Right lobe of liver (tissue), 6 donors: ENCODE measurements around the gene CLMN. TPM values are rescaled to one million over a fixed set of nuclear protein-coding genes. Genes with fewer than 3 reads are reported as not detected.

ENCODE experiments used
- ATAC-seq, 4 donors: fragments of 200-7000 bp; cut with Tn5 transposase; one replicate each; pipeline ENCODE4 v1.9.1; 2020; ENCODE audit warnings: mild to moderate bottlenecking in 4 of 4, moderate library complexity in 4 of 4
- DNase-seq, 3 donors: peaks; one replicate each; pipeline ENCODE4 v3.0.0-alpha.2; 2020
- H3K27ac ChIP-seq, 3 donors: fragments of 200-600 bp; one replicate each; pipeline ENCODE4 v1.8.0; 2022
- H3K27me3 ChIP-seq, 2 donors: fragments of 200-600 bp; one replicate each; pipeline ENCODE4 v1.8.0; 2022
- H3K36me3 ChIP-seq, 4 donors: fragments of 200-600 bp; sonication (generic) in 1 of 4; one replicate each; pipeline versions ENCODE4 v1.5.1 to v1.8.0; 2017 to 2022; ENCODE audit warnings: control low read depth in 1 of 4
- H3K4me1 ChIP-seq, 4 donors: fragments of 200-600 bp; sonication (generic) in 1 of 4; one replicate each; pipeline versions ENCODE4 v1.5.1 to v1.8.0; 2017 to 2022; ENCODE audit warnings: control low read depth in 1 of 4
- H3K4me3 ChIP-seq, 3 donors: fragments of 200-600 bp; one replicate each; pipeline ENCODE4 v1.8.0; 2022
- H3K9me3 ChIP-seq, 4 donors: fragments of 200-600 bp; sonication (generic) in 1 of 4; one replicate each; pipeline versions ENCODE4 v1.5.1 to v1.8.0; 2017 to 2022; ENCODE audit warnings: control low read depth in 1 of 4
- POLR2A ChIP-seq: fragments of 450-650 bp; IDR thresholded peaks from one replicate; pipeline ENCODE4 v1.6.1; 2017; ENCODE audit warnings: antibody characterized with exemption, mild to moderate bottlenecking
- WGBS: methylation state at CpG from one replicate; pipeline ENCODE4 v1.1.6; 2018; ENCODE audit warnings: low coverage, low lambda C conversion rate; ENCODE audit not compliant: insufficient coverage; ENCODE audit errors: missing lambda C conversion rate; 5-methylcytosine and 5-hydroxymethylcytosine counted together
- intact Hi-C, 2 donors: fragments of 100-400 bp; cut with DNase I; formaldehyde crosslinking; loops; one replicate each; pipeline versions ENCODE4 v1.11.2 to v1.14.1; 2022
- total RNA-seq, 6 experiments: library from RNA; depleted of rRNA in 2 of 6; stranded (reverse); fragments of >200 nt in 2 of 6; fragmentation: NEBNext Ultra II Directional in 3 of 6; extraction: Animal tissue kit (Norgen Biotek cat#: 25700) in 3 of 6; gene quantifications; one replicate each; pipeline versions ENCODE4 v1.1.0 to v1.2.4, GENCODE V29; 2016 to 2023
- TF ChIP-seq, protein P1 (sequence below), 4 donors: fragments of 200-600 bp in 3 of 4; fragments of 450-650 bp in 1 of 4; IDR thresholded peaks; one replicate each; pipeline versions ENCODE4 v1.5.1 to v1.8.0; 2016 to 2022; ENCODE audit warnings: antibody characterized with exemption in 4 of 4, mild to moderate bottlenecking in 2 of 4
- donor health status: DM: no; HTN: yes; CAD: no.
- donor health status: DM: no; HTN: no; CAD: no.
- donor health status: DM: no; HTN: no; CAD: no.
- donor health status: DM: no; HTN: yes; CAD: no.
- donor health status: DM: no; HTN: yes; CAD: no.

The CLMN gene
- total RNA-seq, 6 experiments from 2014 or later: 18.4 to 91.8 (median 47.8) TPM

DNA sequence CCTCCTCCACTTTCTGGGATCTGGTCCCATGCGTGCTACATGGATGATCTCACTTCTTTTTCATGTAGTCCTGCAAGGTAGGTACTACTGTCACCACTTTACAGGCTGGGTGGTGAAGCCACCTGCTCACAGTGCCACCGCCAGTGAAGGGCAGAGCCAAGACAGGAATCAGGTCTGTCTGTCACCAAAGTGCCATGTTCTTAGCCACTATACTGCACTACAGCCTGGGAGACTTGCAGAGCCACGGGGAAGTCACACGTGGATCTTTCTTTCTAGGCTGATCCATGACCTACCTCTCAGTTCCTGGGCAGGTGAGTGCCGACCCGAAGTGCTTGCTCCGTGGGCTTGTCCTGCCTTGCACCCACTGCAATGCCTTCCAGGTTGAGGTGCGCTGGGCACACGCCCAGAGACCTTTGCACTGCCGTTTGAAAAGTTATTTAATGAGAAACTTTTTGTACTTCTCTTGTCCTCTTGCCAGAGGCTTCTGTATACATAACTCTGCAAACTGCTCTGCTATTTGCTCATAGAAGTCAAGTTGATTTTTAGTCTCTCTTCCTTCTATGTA lies 19.7 kb upstream of the CLMN start:
- TF ChIP-seq, protein P1, sequence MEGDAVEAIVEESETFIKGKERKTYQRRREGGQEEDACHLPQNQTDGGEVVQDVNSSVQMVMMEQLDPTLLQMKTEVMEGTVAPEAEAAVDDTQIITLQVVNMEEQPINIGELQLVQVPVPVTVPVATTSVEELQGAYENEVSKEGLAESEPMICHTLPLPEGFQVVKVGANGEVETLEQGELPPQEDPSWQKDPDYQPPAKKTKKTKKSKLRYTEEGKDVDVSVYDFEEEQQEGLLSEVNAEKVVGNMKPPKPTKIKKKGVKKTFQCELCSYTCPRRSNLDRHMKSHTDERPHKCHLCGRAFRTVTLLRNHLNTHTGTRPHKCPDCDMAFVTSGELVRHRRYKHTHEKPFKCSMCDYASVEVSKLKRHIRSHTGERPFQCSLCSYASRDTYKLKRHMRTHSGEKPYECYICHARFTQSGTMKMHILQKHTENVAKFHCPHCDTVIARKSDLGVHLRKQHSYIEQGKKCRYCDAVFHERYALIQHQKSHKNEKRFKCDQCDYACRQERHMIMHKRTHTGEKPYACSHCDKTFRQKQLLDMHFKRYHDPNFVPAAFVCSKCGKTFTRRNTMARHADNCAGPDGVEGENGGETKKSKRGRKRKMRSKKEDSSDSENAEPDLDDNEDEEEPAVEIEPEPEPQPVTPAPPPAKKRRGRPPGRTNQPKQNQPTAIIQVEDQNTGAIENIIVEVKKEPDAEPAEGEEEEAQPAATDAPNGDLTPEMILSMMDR (IDR thresholded peaks at IDR 0.05): no peak
- peak; percentile 34 for TF ChIP-seq POLR2A
- Histone ChIP-seq H3K36me3 (no peaks in the 10 kb centered on the region), H3K9me3 (no peaks in the 10 kb centered on the region), H3K4me3 (peak overlapping the region in 2 of 3 donors; percentile 29 to 31), H3K27me3 (no peaks in the 10 kb centered on the region), H3K27ac (peak overlapping the region in 2 of 3 donors; percentile 83 to 99), H3K4me1 (peaks cover 0 to 23% (median 0%) of the 10 kb centered on the region in 4 donors)
- ATAC-seq: peak; percentile 56 to 78 (median 76)
- intact Hi-C loops: no loop called here
- 21% methylated on average over 6 of the region's 10 CpGs for WGBS
- peak; percentile 72 to 92 (median 92) for DNase-seq

DNA sequence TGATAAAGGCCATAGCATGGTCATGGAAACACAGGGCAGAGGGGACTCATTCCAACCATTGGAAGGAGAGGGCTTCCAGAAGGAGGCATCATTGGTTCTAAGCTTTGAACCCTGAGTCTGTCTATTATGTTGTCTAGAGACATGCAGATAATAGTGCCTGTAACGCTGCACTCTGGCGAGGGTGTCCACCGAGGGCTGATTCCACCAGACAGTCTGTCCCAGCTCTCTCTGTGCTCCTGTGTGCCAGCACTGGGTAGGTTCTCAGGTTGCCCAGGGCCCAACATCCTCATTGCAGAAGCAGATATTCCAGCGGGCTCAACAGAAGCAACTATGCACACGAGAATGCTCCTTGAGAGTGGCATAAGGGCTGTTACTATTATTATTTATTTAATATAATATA lies 18.7 kb upstream of the CLMN start:
- no peak for DNase-seq
- WGBS: 90% methylated on average over 2 of the region's 5 CpGs
- Histone ChIP-seq H3K4me3 (no peak overlapping the region), H3K27ac (peak overlapping the region in 2 of 3 donors; percentile 83 to 99), H3K27me3 (no peaks in the 10 kb centered on the region), H3K36me3 (no peaks in the 10 kb centered on the region), H3K4me1 (peaks cover 0 to 23% (median 0%) of the 10 kb centered on the region in 4 donors), H3K9me3 (no peaks in the 10 kb centered on the region)
- intact Hi-C loops: no loop called here
- no peak for TF ChIP-seq POLR2A
- TF ChIP-seq, protein P1 (IDR thresholded peaks at IDR 0.05): no peak
- no peak for ATAC-seq

DNA sequence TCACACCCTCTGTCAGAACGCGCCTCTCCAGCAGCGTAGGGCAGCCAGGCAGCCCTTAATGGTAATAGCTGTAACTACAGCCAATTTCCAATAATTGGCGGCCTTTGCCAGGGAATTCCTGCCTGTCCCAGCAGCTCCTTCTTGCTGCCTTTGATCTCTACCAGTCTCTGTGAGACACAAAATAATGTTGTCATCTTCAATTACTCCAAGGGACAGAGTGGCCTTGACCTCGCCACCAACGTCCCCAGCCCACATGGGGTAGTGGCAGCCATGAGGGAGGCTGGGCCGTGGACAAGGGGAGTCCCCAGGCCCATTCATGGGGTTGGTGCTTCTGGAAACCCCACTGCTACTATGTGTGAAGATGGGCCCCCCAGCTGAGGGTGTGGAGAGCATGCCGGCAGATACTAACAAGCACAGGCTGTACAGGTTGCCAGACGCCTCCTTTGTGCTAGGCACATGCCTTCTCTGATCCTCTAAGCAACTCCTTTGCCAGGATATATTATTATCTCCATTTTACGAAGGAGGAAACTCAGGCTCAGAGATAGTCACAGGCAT lies 17.4 kb upstream of the CLMN start:
- ATAC-seq (no peak), DNase-seq (no peak)
- intact Hi-C loops: no loop called here
- H3K4me3 ChIP-seq: no peak overlapping the region
- no peak overlapping the region for H3K27ac ChIP-seq
- H3K27me3 ChIP-seq: no peaks in the 10 kb centered on the region
- TF ChIP-seq, protein P1 (IDR thresholded peaks at IDR 0.05): no peak
- no peak for TF ChIP-seq POLR2A
- no peaks in the 10 kb centered on the region for H3K9me3 ChIP-seq
- H3K36me3 ChIP-seq: no peaks in the 10 kb centered on the region
- peaks cover 0 to 32% (median 3%) of the 10 kb centered on the region in 4 donors for H3K4me1 ChIP-seq
- 67% methylated on average over 9 of the region's 10 CpGs for WGBS

DNA sequence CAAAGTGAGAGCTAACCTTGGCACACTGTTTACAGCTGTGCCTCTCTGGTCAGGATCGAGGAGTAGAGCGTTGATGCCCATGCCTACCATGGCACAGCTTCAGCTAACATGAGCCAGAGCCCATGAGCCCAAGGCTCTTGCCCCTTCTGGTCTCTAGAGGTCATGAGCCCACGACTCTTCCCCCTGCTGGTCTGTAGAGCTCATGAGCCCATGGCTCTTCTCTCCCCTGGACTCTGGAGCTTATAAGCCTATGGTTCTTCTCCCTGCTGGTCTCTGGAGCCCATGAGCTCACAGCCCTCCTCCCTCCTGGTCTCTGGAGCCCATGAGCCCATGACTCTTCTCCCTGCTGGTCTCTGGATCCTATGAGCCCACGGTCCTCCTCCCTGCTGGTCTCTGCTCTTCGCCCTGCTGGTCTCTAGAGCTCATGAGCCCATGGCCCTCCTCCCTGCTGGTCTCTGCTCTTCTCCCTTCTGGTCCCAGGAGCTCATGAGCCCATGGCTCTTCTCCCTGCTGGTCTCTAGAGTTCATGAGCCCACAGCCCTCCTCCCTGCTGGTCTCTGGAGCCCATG lies 16.6 kb upstream of the CLMN start:
- no peak for DNase-seq
- no peaks in the 10 kb centered on the region for H3K27me3 ChIP-seq
- H3K36me3 ChIP-seq: no peaks in the 10 kb centered on the region
- no peaks in the 10 kb centered on the region for H3K9me3 ChIP-seq
- H3K4me3 ChIP-seq: no peak overlapping the region
- TF ChIP-seq POLR2A: no peak
- TF ChIP-seq, protein P1 (IDR thresholded peaks at IDR 0.05): no peak
- peaks cover 0 to 39% (median 6%) of the 10 kb centered on the region in 4 donors for H3K4me1 ChIP-seq
- 83% methylated on average over 2 of the region's 5 CpGs for WGBS
- intact Hi-C loops: no loop called here
- ATAC-seq: no peak
- H3K27ac ChIP-seq: no peak overlapping the region
